ENCODE results near the gene EML4.

The EML4 gene

GRCh38 chr2:42230891-42231290 lies 61.7 kb downstream of the EML4 start:
- peaks cover 45% of the 10 kb centered on the region for H3K79me2 ChIP-seq (ENCODE audit: insufficient read depth, low read length)
- no peak overlapping the region for H3K4me2 ChIP-seq (ENCODE audit: low read depth, low read length, poor library complexity, severe bottlenecking)
- H2AFZ ChIP-seq (ENCODE audit: low read length), result no peak overlapping the region
- peaks cover 15% of the 10 kb centered on the region for H3K4me1 ChIP-seq (ENCODE audit: insufficient read depth, low read length, poor library complexity, severe bottlenecking)
- H3K4me3 ChIP-seq (ENCODE audit: low read length, poor library complexity, severe bottlenecking), result no peak overlapping the region
- no peaks in the 10 kb centered on the region for H3K9me3 ChIP-seq (ENCODE audit: insufficient read depth, low read depth, low read length)
- no peak overlapping the region for H3K9ac ChIP-seq (ENCODE audit: low read depth, low read length, poor library complexity, severe bottlenecking)
- TF ChIP-seq EZH2phosphoT487 (IDR thresholded peaks at IDR 0.05; ENCODE audit: borderline replicate concordance) (no peak), CTCF (conservative IDR thresholded peaks at IDR 0.05; ENCODE audit: low read length) (no peak)
- H4K20me1 ChIP-seq (ENCODE audit: insufficient read depth, low read length, poor library complexity, severe bottlenecking), result no peaks in the 10 kb centered on the region
- no peaks in the 10 kb centered on the region for H3K36me3 ChIP-seq (ENCODE audit: insufficient read depth, low read length)
- no peaks in the 10 kb centered on the region for H3K27me3 ChIP-seq (ENCODE audit: insufficient read depth, low read length, poor library complexity, severe bottlenecking)
- 0 out of 2 replicates have a peak, but pooled peaks cover 2% of the 10 kb centered on the region for H3F3A ChIP-seq (ENCODE audit: low read depth)
- H3K9me2 ChIP-seq (replicated peaks; ENCODE audit: low read depth, low read length), result no peaks in the 10 kb centered on the region

- H3K9ac ChIP-seq (ENCODE audit: low read depth, low read length, poor library complexity, severe bottlenecking), result no peak overlapping the region
- H3K4me1 ChIP-seq (ENCODE audit: insufficient read depth, low read length, poor library complexity, severe bottlenecking), result peaks cover 13% of the 10 kb centered on the region
- no peak overlapping the region for H2AFZ ChIP-seq (ENCODE audit: low read length)
- no peaks in the 10 kb centered on the region for H3K36me3 ChIP-seq (ENCODE audit: insufficient read depth, low read length)
- no peaks in the 10 kb centered on the region for H4K20me1 ChIP-seq (ENCODE audit: insufficient read depth, low read length, poor library complexity, severe bottlenecking)
- no peak overlapping the region for H3K4me2 ChIP-seq (ENCODE audit: low read depth, low read length, poor library complexity, severe bottlenecking)
- H3K27me3 ChIP-seq (ENCODE audit: insufficient read depth, low read length, poor library complexity, severe bottlenecking), result no peaks in the 10 kb centered on the region
- H3K9me3 ChIP-seq (ENCODE audit: insufficient read depth, low read depth, low read length), result no peaks in the 10 kb centered on the region
- H3K79me2 ChIP-seq (ENCODE audit: insufficient read depth, low read length), result peaks cover 43% of the 10 kb centered on the region
- TF ChIP-seq EZH2phosphoT487 (IDR thresholded peaks at IDR 0.05; ENCODE audit: borderline replicate concordance), result no peak
- TF ChIP-seq CTCF (conservative IDR thresholded peaks at IDR 0.05; ENCODE audit: low read length), result no peak
- H3F3A ChIP-seq (ENCODE audit: low read depth), result 0 out of 2 replicates have a peak, but pooled peaks cover 2% of the 10 kb centered on the region
- no peaks in the 10 kb centered on the region for H3K9me2 ChIP-seq (replicated peaks; ENCODE audit: low read depth, low read length)
- H3K4me3 ChIP-seq (ENCODE audit: low read length, poor library complexity, severe bottlenecking), result no peak overlapping the region
Measured at GRCh38 chr2:42232024-42232423, 62.9 kb downstream of the EML4 start.

GRCh38 chr2:42233976-42234441 lies 64.9 kb downstream of the EML4 start:
- TF ChIP-seq EZH2phosphoT487 (IDR thresholded peaks at IDR 0.05; ENCODE audit: borderline replicate concordance) (no peak), CTCF (conservative IDR thresholded peaks at IDR 0.05; ENCODE audit: low read length) (no peak)
- Histone ChIP-seq H3K4me2 (ENCODE audit: low read depth, low read length, poor library complexity, severe bottlenecking) (no peak overlapping the region), H3K9me3 (ENCODE audit: insufficient read depth, low read depth, low read length) (no peaks in the 10 kb centered on the region), H2AFZ (ENCODE audit: low read length) (no peak overlapping the region), H3K9ac (ENCODE audit: low read depth, low read length, poor library complexity, severe bottlenecking) (no peak overlapping the region), H3K4me3 (ENCODE audit: low read length, poor library complexity, severe bottlenecking) (no peak overlapping the region), H3K27me3 (ENCODE audit: insufficient read depth, low read length, poor library complexity, severe bottlenecking) (no peaks in the 10 kb centered on the region), H4K20me1 (ENCODE audit: insufficient read depth, low read length, poor library complexity, severe bottlenecking) (no peaks in the 10 kb centered on the region), H3K9me2 (replicated peaks; ENCODE audit: low read depth, low read length) (no peaks in the 10 kb centered on the region), H3K36me3 (ENCODE audit: insufficient read depth, low read length) (no peaks in the 10 kb centered on the region), H3K79me2 (ENCODE audit: insufficient read depth, low read length) (peaks cover 31% of the 10 kb centered on the region), H3K4me1 (ENCODE audit: insufficient read depth, low read length, poor library complexity, severe bottlenecking) (peaks cover 8% of the 10 kb centered on the region), H3F3A (ENCODE audit: low read depth) (0 out of 2 replicates have a peak, but pooled peaks cover 2% of the 10 kb centered on the region)
